CD4-positive, alpha-beta T cell treated with Interferon alpha-2 for 1 hour (primary cell): ENCODE measurements around the gene PSME3IP1.
"Not testable (repeated sequence)": the region's sequence is repeated elsewhere in the genome, so short reads cannot be mapped to it uniquely, and the experiment has no call there.

Experiments
- DNase-seq, 2 donors: peaks; one replicate each; pipeline ENCODE4 v3.0.0-alpha.2; 2020 to 2022

Gene PSME3IP1

GRCh38 chr16:57185945-57186871 is at the start of gene PSME3IP1, which contains the start of gene RSPRY1:
Gene PSME3IP1, minus strand, starts transcription at chr16:57186039. Its CDS starts 12,185 bp downstream, at chr16:57173854.
Gene RSPRY1, plus strand, starts transcription at chr16:57186329. Its CDS starts 18,330 bp downstream, at chr16:57204659.
- peak; percentile 99 to 100 for DNase-seq

GRCh38 chr16:57235128-57236021 is 49.5 kb upstream of the PSME3IP1 start:
- no peak for DNase-seq

- no peak for DNase-seq
Observed at GRCh38 chr16:57234707-57235092, 48.9 kb upstream of the PSME3IP1 start.

GRCh38 chr16:57233944-57234706 is 48.3 kb upstream of the PSME3IP1 start:
- DNase-seq = no peak

- no peak for DNase-seq
Observed at GRCh38 chr16:57231821-57232350, 46.0 kb upstream of the PSME3IP1 start.

GRCh38 chr16:57229079-57229478 is 43.2 kb upstream of the PSME3IP1 start:
- DNase-seq = no peak

- no peak for DNase-seq
Observed at GRCh38 chr16:57226701-57227621, 41.1 kb upstream of the PSME3IP1 start.

- no peak for DNase-seq
Observed at GRCh38 chr16:57225978-57226377, 40.1 kb upstream of the PSME3IP1 start.

GRCh38 chr16:57224651-57225335 is 39.0 kb upstream of the PSME3IP1 start:
- DNase-seq = no peak

GRCh38 chr16:57223057-57223456 is 37.2 kb upstream of the PSME3IP1 start:
- no peak for DNase-seq

- no peak for DNase-seq
Observed at GRCh38 chr16:57216968-57217367, 31.1 kb upstream of the PSME3IP1 start.

GRCh38 chr16:57213462-57213861 is 27.6 kb upstream of the PSME3IP1 start:
- DNase-seq = no peak

GRCh38 chr16:57209780-57210179 is 23.9 kb upstream of the PSME3IP1 start:
- no peak for DNase-seq

- no peak for DNase-seq
Observed at GRCh38 chr16:57208926-57209325, 23.1 kb upstream of the PSME3IP1 start.

GRCh38 chr16:57204675-57205074 is 18.8 kb upstream of the PSME3IP1 start:
- DNase-seq = no peak

- no peak for DNase-seq
Observed at GRCh38 chr16:57203451-57203850, 17.6 kb upstream of the PSME3IP1 start.

- DNase-seq = no peak
Observed at GRCh38 chr16:57202095-57202886, 16.5 kb upstream of the PSME3IP1 start.

GRCh38 chr16:57200926-57201325 is 15.1 kb upstream of the PSME3IP1 start:
- not testable (repeated sequence) for DNase-seq

GRCh38 chr16:57200321-57200720 is 14.5 kb upstream of the PSME3IP1 start:
- DNase-seq = not testable (repeated sequence)

GRCh38 chr16:57196753-57197152 is 10.9 kb upstream of the PSME3IP1 start:
- no peak for DNase-seq
